AG04450 (cell line): Measurements from ENCODE around the gene MYO18A. TPM values are rescaled to one million over a fixed set of nuclear protein-coding genes. Genes with fewer than 3 reads are reported as not detected.
"Not testable (repeated sequence)": the region's sequence is repeated elsewhere in the genome, so short reads cannot be mapped to it uniquely, and the experiment has no call there.

ENCODE experiments used
- CTCF ChIA-PET: fragments of 300-600, 350-600 bp; formaldehyde crosslinking; extraction: SDS; loops from one replicate; lab custom pipeline; 2022; ENCODE audit warnings: antibody characterized with exemption, inconsistent platforms; lab: Charles Lee
- POLR2A ChIA-PET: fragments of 350-600 bp; formaldehyde crosslinking; extraction: SDS; loops from one replicate; lab custom pipeline; 2021; ENCODE audit warnings: antibody characterized with exemption, inconsistent platforms; lab: Yijun Ruan, JAX
- DNase-seq: peaks from one replicate; pipeline ENCODE4 v3.0.0-alpha.2; 2011; ENCODE audit warnings: low read depth, low spot score
- H3K27ac ChIP-seq: one replicate; pipeline ENCODE4 v1.5.1; 2012; ENCODE audit warnings: low read depth, low read length, control low read depth
- H3K27me3 ChIP-seq: one replicate; pipeline ENCODE4 v1.6.0; 2012; ENCODE audit warnings: low read length; ENCODE audit not compliant: control insufficient read depth, insufficient read depth
- H3K4me3 ChIP-seq: 2 replicates; pipeline ENCODE4 v1.5.1; 2011; ENCODE audit warnings: mild to moderate bottlenecking, low read depth, low read length, control low read depth
- H3K9me3 ChIP-seq: 2 replicates; pipeline ENCODE4 v1.5.1; 2012; ENCODE audit warnings: low read length; ENCODE audit not compliant: control insufficient read depth, insufficient read depth
- CTCF ChIP-seq: IDR thresholded peaks from 2 replicates; pipeline ENCODE4 v1.5.1; 2011; ENCODE audit warnings: low read depth, low read length, control low read depth, inconsistent platforms
- polyA plus RNA-seq: library from polyadenylated mRNA; depleted of rRNA; stranded (reverse); fragments of >200 nt; gene quantifications from 2 replicates; pipeline ENCODE4 v1.2.3, GENCODE V29; 2011

The MYO18A gene
- polyA plus RNA-seq, 1 experiment: 9.8 TPM

GRCh38 chr17:29207975-29208374 lies 27.8 kb upstream of the MYO18A start:
- POLR2A ChIA-PET: interaction anchor here (0.6 kb wide), 1 partner anchor 74 kb away, joined by 3 read pairs; no protein-coding TSS in a partner anchor
- no peak for DNase-seq

DNA sequence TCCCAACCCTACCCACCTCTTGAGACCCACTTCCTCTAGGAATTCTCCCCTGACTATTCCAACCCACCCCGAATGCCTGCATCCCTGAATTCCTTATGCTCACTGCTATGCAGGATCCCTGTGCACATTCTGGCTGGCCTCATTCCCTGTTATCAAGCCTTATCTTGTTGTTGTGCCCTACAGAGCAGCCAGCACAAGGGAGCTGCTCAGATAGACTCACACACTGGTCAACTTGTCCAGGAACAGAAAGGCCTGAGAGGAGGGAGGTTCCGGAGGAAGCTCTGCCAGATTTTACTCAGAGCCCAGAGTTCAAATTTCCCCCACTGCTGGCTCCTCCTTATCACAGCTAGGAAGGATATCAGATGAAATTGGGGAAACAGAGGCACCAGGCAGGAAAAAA lies 24.8 kb upstream of the MYO18A start:
- peaks cover 8% of the 10 kb centered on the region for H3K27me3 ChIP-seq
- DNase-seq: no peak
- H3K9me3 ChIP-seq: no peaks in the 10 kb centered on the region
- ChIA-PET CTCF (interaction anchor here (1.1 to 4.0 kb wide), 2 partner anchors 14 to 56 kb away, joined by 3 to 26 read pairs; no protein-coding TSS in a partner anchor), POLR2A (no interaction called here)
- no peak overlapping the region for H3K27ac ChIP-seq
- no peak for TF ChIP-seq CTCF
- H3K4me3 ChIP-seq: no peak overlapping the region

More at GRCh38 chr17:29207975-29208374, 27.8 kb upstream of the MYO18A start:
- Histone ChIP-seq H3K9me3 (no peaks in the 10 kb centered on the region), H3K4me3 (no peak overlapping the region), H3K27ac (no peak overlapping the region), H3K27me3 (peaks cover 6% of the 10 kb centered on the region)
- TF ChIP-seq CTCF: no peak
- CTCF ChIA-PET: interaction anchor here (0.9 to 4.0 kb wide), 5 partner anchors 11 to 91 kb away, joined by 3 to 26 read pairs (median 5); partner anchors contain the start of gene MYO18A

DNA sequence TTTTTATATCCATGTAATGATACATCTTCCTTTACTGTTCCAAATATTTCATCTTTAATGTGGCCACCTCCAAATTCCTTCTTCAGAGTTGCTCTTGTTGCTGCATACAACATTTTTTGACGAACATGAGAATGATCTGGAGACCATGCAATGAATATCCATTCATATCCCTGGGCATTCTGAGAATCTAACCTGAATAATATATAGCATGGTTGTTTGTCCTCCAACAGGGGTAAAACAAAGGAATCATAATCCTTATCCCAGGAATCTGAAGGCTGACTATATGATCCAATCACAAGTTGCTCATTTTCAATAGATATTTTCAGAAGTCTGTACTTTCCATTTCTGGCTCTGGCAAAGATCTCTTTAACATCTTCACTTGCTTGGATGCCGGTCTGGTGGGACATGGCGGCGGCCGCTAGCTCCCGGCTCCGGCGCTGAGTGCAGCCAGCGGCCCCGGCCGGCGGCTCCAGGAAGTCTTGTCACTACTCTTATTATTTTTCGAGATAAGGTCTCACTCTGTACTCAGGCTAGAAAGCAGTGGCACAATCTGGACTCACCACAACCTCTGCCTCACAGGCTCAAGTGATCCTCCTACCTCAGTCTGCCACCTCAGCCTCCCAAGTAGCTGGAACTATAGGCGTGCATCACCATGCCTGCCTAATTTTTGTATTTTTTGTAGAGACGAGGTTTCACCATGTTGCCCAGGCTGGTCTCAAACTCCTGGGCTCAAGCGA lies 24.0 kb upstream of the MYO18A start:
- H3K27me3 ChIP-seq, DNase-seq, POLR2A ChIA-PET, H3K9me3 ChIP-seq, H3K4me3 ChIP-seq, H3K27ac ChIP-seq: not testable (repeated sequence)
- CTCF ChIA-PET: interaction anchor here (4.0 kb wide), 1 partner anchor 15 kb away, joined by 26 read pairs; no protein-coding TSS in a partner anchor

GRCh38 chr17:29197516-29198272 lies 17.5 kb upstream of the MYO18A start:
- no peak for DNase-seq
- Histone ChIP-seq H3K27me3 (peaks cover 14% of the 10 kb centered on the region), H3K4me3 (no peak overlapping the region), H3K9me3 (no peaks in the 10 kb centered on the region), H3K27ac (no peak overlapping the region)
- ChIA-PET POLR2A (no interaction called here), CTCF (interaction anchor here (6.1 kb wide), 1 partner anchor 17 kb away, joined by 40 read pairs; the partner anchor contains the start of gene MYO18A)
- TF ChIP-seq CTCF: no peak

GRCh38 chr17:29196769-29197515 lies 16.7 kb upstream of the MYO18A start:
- ChIA-PET CTCF (interaction anchor here (0.9 to 6.1 kb wide), 2 partner anchors 17 to 23 kb away, joined by 4 to 40 read pairs; partner anchors contain the start of gene MYO18A), POLR2A (no interaction called here)
- no peak overlapping the region for H3K4me3 ChIP-seq
- H3K27ac ChIP-seq: no peak overlapping the region
- no peaks in the 10 kb centered on the region for H3K9me3 ChIP-seq
- TF ChIP-seq CTCF: no peak
- H3K27me3 ChIP-seq: peaks cover 14% of the 10 kb centered on the region
- no peak for DNase-seq
